ENCODE measurements around the gene LMF2. TPM values are rescaled to one million over a fixed set of nuclear protein-coding genes. Genes with fewer than 3 reads are reported as not detected.
A peak's percentile ranks its signal among the peaks of the same experiment; 100 is the strongest.

LMF2 gene
- total RNA-seq, 3 donors from 2014 or later: 35.7 to 54.9 (median 39.5) TPM

- peak overlapping the region in 1 of 3 donors; percentile 84 for H3K4me3 ChIP-seq
- peaks cover 10 to 12% of the 10 kb centered on the region in 2 donors for H3K4me1 ChIP-seq
- TF ChIP-seq POLR2A (IDR thresholded peaks at IDR 0.05) (no peak), POLR2AphosphoS5 (IDR thresholded peaks at IDR 0.05) (no peak), CTCF (IDR thresholded peaks at IDR 0.05) (no peak)
- intact Hi-C loops (cut with DNase I; ENCODE audit: low total_unique reads): loop anchor here (5.0 kb wide), 1 partner anchor 54 kb away; the partner anchor contains the start of gene CHKB
- H3K27ac ChIP-seq: peak overlapping the region; percentile 98 to 99
- no peaks in the 10 kb centered on the region for H3K9me3 ChIP-seq
- peaks cover 1% of the 10 kb centered on the region for H3K36me3 ChIP-seq
- no peak for DNase-seq (ENCODE audit: low spot score in 2 of 2)
- H3K27me3 ChIP-seq: no peaks in the 10 kb centered on the region
Observed at GRCh38 chr22:50527921-50528681, 20.6 kb upstream of the LMF2 start.

GRCh38 chr22:50526834-50527801, 19.6 kb upstream of the LMF2 start:
- peak overlapping the region; percentile 52 to 91 (median 81) for H3K4me3 ChIP-seq
- no peaks in the 10 kb centered on the region for H3K9me3 ChIP-seq
- TF ChIP-seq POLR2A (IDR thresholded peaks at IDR 0.05) (no peak), POLR2AphosphoS5 (IDR thresholded peaks at IDR 0.05) (no peak), CTCF (IDR thresholded peaks at IDR 0.05) (no peak)
- H3K4me1 ChIP-seq: peaks cover 10 to 12% of the 10 kb centered on the region in 2 donors
- peaks cover 10% of the 10 kb centered on the region for H3K36me3 ChIP-seq
- intact Hi-C loops (cut with DNase I; ENCODE audit: low total_unique reads): loop anchor here (5.0 kb wide), 1 partner anchor 55 kb away; the partner anchor contains the start of gene CHKB
- peak overlapping the region; percentile 88 to 92 for H3K27ac ChIP-seq
- H3K27me3 ChIP-seq: no peaks in the 10 kb centered on the region
- peak in 1 of 2 donors; percentile 51 for DNase-seq (ENCODE audit: low spot score in 2 of 2)

- H3K4me1 ChIP-seq: peaks cover 10 to 12% of the 10 kb centered on the region in 2 donors
- TF ChIP-seq POLR2A (IDR thresholded peaks at IDR 0.05): no peak
- TF ChIP-seq POLR2AphosphoS5 (IDR thresholded peaks at IDR 0.05): peak in 1 of 3 donors; percentile 7
- TF ChIP-seq CTCF (IDR thresholded peaks at IDR 0.05): peak in 2 of 3 donors; percentile 13 to 46
- intact Hi-C loops (cut with DNase I; ENCODE audit: low total_unique reads): loop anchor here (5.0 kb wide), 1 partner anchor 56 kb away; the partner anchor contains the start of gene CHKB
- H3K9me3 ChIP-seq: no peaks in the 10 kb centered on the region
- peak overlapping the region; percentile 88 to 92 for H3K27ac ChIP-seq
- H3K36me3 ChIP-seq: peaks cover 13% of the 10 kb centered on the region
- DNase-seq (ENCODE audit: low spot score in 2 of 2): peak; percentile 64 to 81
- no peaks in the 10 kb centered on the region for H3K27me3 ChIP-seq
- peak overlapping the region; percentile 52 to 91 (median 81) for H3K4me3 ChIP-seq
Observed at GRCh38 chr22:50526108-50526833, 18.8 kb upstream of the LMF2 start.

- Histone ChIP-seq H3K4me1 (peaks cover 10 to 12% of the 10 kb centered on the region in 2 donors), H3K27me3 (no peaks in the 10 kb centered on the region), H3K27ac (peak overlapping the region; percentile 88 to 92), H3K9me3 (no peaks in the 10 kb centered on the region), H3K4me3 (peak overlapping the region; percentile 52 to 91 (median 81)), H3K36me3 (peaks cover 13% of the 10 kb centered on the region)
- TF ChIP-seq CTCF (IDR thresholded peaks at IDR 0.05) (no peak), POLR2AphosphoS5 (IDR thresholded peaks at IDR 0.05) (no peak), POLR2A (IDR thresholded peaks at IDR 0.05) (no peak)
- intact Hi-C loops (cut with DNase I; ENCODE audit: low total_unique reads): loop anchor here (5.0 kb wide), 1 partner anchor 57 kb away; the partner anchor contains the start of gene CHKB
- DNase-seq (ENCODE audit: low spot score in 2 of 2): no peak
Observed at GRCh38 chr22:50525858-50526107, 18.3 kb upstream of the LMF2 start.

Measured in breast epithelium (tissue), 4 donors.